Kidney (tissue), 22 donors: ENCODE measurements around the gene SLC26A1. TPM values are rescaled to one million over a fixed set of nuclear protein-coding genes. Genes with fewer than 3 reads are reported as not detected.

Source experiments
- DNase-seq, 5 donors: peaks; one replicate each; pipeline ENCODE4 v3.0.0-alpha.2; 2013 to 2020
- FAIRE-seq: peaks from 2 replicates; lab custom pipeline; 2012; peaks lifted over from hg19 to GRCh38; lab: Jason Lieb, UNC
- H3K27ac ChIP-seq, 2 donors: one replicate each; pipeline ENCODE4 v1.7.0; 2013; ENCODE audit warnings: low read depth in 2 of 2, low read length in 2 of 2, inconsistent platforms in 1 of 2
- H3K27me3 ChIP-seq: one replicate; pipeline ENCODE4 v1.7.1; 2013; ENCODE audit warnings: low read length, inconsistent platforms; ENCODE audit not compliant: control insufficient read depth, insufficient read depth
- H3K36me3 ChIP-seq, 3 donors: one replicate each; pipeline versions ENCODE4 v1.7.0 to v1.7.1; 2013; ENCODE audit warnings: low read length in 3 of 3, control low read depth in 1 of 3, inconsistent platforms in 1 of 3; ENCODE audit not compliant: insufficient read depth in 3 of 3, control insufficient read depth in 2 of 3
- H3K4me1 ChIP-seq, 3 donors: one replicate each; pipeline versions ENCODE4 v1.7.0 to v1.7.1; 2013; ENCODE audit warnings: low read length in 3 of 3, inconsistent platforms in 1 of 3, low read depth in 1 of 3; ENCODE audit not compliant: control insufficient read depth in 2 of 3, insufficient read depth in 2 of 3
- H3K4me3 ChIP-seq, 3 donors: one replicate each; pipeline versions ENCODE4 v1.7.0 to v1.8.1; 2013; ENCODE audit warnings: low read length in 3 of 3, control low read depth in 1 of 3, inconsistent platforms in 1 of 3
- H3K9ac ChIP-seq, 3 donors: one replicate each; pipeline versions ENCODE4 v1.7.0 to v1.7.1; 2013; ENCODE audit warnings: low read length in 3 of 3, control low read depth in 1 of 3, inconsistent platforms in 1 of 3
- H3K9me3 ChIP-seq, 3 donors: one replicate each; pipeline versions ENCODE4 v1.7.0 to v1.7.1; 2013; ENCODE audit warnings: low read length in 3 of 3, control low read depth in 1 of 3, inconsistent platforms in 1 of 3; ENCODE audit not compliant: control insufficient read depth in 2 of 3, insufficient read depth in 1 of 3
- CTCF ChIP-seq: IDR thresholded peaks from 3 replicates; pipeline ENCODE4 v1.5.1; 2012; ENCODE audit warnings: mild to moderate bottlenecking, moderate library complexity, borderline replicate concordance; ENCODE audit not compliant: insufficient read depth; ENCODE audit errors: extremely low read depth
- intact Hi-C: fragments of 100-400 bp; cut with DNase I; formaldehyde crosslinking; loops from one replicate; pipeline ENCODE4 v1.11.1; 2022
- long read RNA-seq, 10 donors: library from polyadenylated mRNA in 1 of 10; unstranded in 1 of 10; transcript quantifications; one replicate each; pipeline ENCODE4 v2.0.0 and lab custom pipeline, GENCODE V29; 2021 to 2026
- polyA plus RNA-seq: library from polyadenylated mRNA; stranded (reverse); fragments of 350-450 nt; fragmentation: Illumina TruSeq; extraction: RNeasy Lipid Tissue Mini Kit (QIAGEN cat#74804); gene quantifications from one replicate; pipeline ENCODE4 v1.2.3, GENCODE V29; 2014; ENCODE audit warnings: low read depth, low replicate concordance; ENCODE audit not compliant: insufficient read depth
- total RNA-seq: library from RNA; stranded (reverse); fragmentation: NEBNext Ultra II Directional; extraction: Animal tissue kit (Norgen Biotek cat#: 25700); gene quantifications from one replicate; pipeline ENCODE4 v1.2.1, GENCODE V29; 2021
- donor health status: control.
- donor health status: control.
- donor health status: control.
- donor health status: control.
- donor health status: control.
- donor health status: DM: yes; HTN: yes; CAD: no.
- donor health status: Normal renal cell carcinoma (clear cell type).

SLC26A1 gene, protein sequence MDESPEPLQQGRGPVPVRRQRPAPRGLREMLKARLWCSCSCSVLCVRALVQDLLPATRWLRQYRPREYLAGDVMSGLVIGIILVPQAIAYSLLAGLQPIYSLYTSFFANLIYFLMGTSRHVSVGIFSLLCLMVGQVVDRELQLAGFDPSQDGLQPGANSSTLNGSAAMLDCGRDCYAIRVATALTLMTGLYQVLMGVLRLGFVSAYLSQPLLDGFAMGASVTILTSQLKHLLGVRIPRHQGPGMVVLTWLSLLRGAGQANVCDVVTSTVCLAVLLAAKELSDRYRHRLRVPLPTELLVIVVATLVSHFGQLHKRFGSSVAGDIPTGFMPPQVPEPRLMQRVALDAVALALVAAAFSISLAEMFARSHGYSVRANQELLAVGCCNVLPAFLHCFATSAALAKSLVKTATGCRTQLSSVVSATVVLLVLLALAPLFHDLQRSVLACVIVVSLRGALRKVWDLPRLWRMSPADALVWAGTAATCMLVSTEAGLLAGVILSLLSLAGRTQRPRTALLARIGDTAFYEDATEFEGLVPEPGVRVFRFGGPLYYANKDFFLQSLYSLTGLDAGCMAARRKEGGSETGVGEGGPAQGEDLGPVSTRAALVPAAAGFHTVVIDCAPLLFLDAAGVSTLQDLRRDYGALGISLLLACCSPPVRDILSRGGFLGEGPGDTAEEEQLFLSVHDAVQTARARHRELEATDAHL
- total RNA-seq (2.9 TPM), polyA plus RNA-seq (10.2 TPM)
- long read RNA-seq, donor 1, partial matches to known transcripts, result 0 of 1 reads
- long read RNA-seq, donor 1, other reads (novel, unspliced or antisense), result 0 of 1 reads
- long read RNA-seq, donor 2, partial matches to known transcripts, result 0 of 4 reads
- long read RNA-seq, donor 2, other reads (novel, unspliced or antisense), result 0 of 4 reads
- long read RNA-seq, donor 3, transcript SLC26A1-202 (3 exons, 3,109 nt), result major isoform, 6 of 6 reads
- long read RNA-seq, donor 3, partial matches to known transcripts, result 0 of 6 reads
- long read RNA-seq, donor 3, other reads (novel, unspliced or antisense), result 0 of 6 reads
- long read RNA-seq, donor 4, transcript SLC26A1-202 (3 exons, 3,109 nt), result major isoform, 5 of 5 reads
- long read RNA-seq, donor 4, partial matches to known transcripts, result 0 of 5 reads
- long read RNA-seq, donor 4, other reads (novel, unspliced or antisense), result 0 of 5 reads
- long read RNA-seq, donor 5, result 0 reads
- long read RNA-seq, donor 6, transcript SLC26A1-202 (3 exons, 3,109 nt), result major isoform, 7 of 7 reads
- long read RNA-seq, donor 6, partial matches to known transcripts, result 0 of 7 reads
- long read RNA-seq, donor 6, other reads (novel, unspliced or antisense), result 0 of 7 reads
- long read RNA-seq, donor 7, partial matches to known transcripts, result 1 of 5 reads
- long read RNA-seq, donor 7, other reads (novel, unspliced or antisense), result 3 of 5 reads
- long read RNA-seq, donor 8, result 0 reads
- long read RNA-seq, donor 9, partial matches to known transcripts, result 0 of 1 reads
- long read RNA-seq, donor 9, other reads (novel, unspliced or antisense), result 0 of 1 reads
- long read RNA-seq, donor 10, partial matches to known transcripts, result 5 of 8 reads
- long read RNA-seq, donor 10, other reads (novel, unspliced or antisense), result 0 of 8 reads

- no peak for FAIRE-seq
- Histone ChIP-seq H3K4me3 (peak within 1 kb of the TSS; percentile 11 to 69 (median 60)), H3K9ac (peak within 1 kb of the TSS in 2 of 3 donors; percentile 64 to 87)
Observed at GRCh38 chr4:993111-994029, at the start of gene SLC26A1. TSS of gene SLC26A1 (minus strand) at chr4:993404. CDS start at chr4:991703, 1,701 bp downstream.

DNA sequence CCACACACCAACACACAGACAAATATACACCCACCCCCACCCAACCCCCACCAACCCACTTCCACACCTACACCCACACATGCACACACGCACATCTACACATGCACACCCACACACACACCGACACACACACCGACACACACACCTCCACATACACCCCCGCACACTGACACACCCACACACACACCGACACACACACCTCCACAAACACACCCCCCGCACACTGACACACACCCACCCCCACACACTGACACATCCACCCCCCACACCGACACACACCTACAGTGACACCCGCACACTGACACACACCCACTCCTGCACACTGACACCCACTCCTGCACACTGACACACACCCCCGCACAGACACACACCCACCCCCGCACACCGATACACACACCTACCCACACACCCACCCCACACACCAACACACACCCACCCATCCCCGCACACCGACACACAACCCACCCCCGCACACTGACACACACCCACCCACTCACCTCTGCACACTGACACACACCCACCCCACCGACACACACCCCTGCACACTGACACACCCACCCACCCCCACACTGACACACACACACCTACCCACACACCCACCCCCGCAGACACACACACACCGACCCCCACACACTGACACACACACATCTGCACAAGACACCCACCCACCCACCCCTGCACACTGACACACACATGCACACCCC is 49.3 kb upstream of the SLC26A1 start:
- intact Hi-C loops, result no loop called here
- DNase-seq, result peak in 2 of 5 donors; percentile 70 to 73

More at GRCh38 chr4:993111-994029, at the start of gene SLC26A1:
- no peak for TF ChIP-seq CTCF
- peak within 1 kb of the TSS; percentile 93 to 97 for H3K27ac ChIP-seq
- no peaks in the 10 kb centered on the region for H3K9me3 ChIP-seq
- peaks cover 0 to 27% (median 9%) of the 10 kb centered on the region in 3 donors for H3K4me1 ChIP-seq
- peaks cover 0 to 4% (median 4%) of the 10 kb centered on the region in 3 donors for H3K36me3 ChIP-seq
- peak; percentile 62 to 87 (median 78) for DNase-seq
- H3K27me3 ChIP-seq, result peaks cover 6% of the 10 kb centered on the region
- intact Hi-C loops, result no loop called here

More for the DNA sequence above, 49.3 kb upstream of the SLC26A1 start:
- no peak for FAIRE-seq
- no peak overlapping the region for H3K9ac ChIP-seq
- no peaks in the 10 kb centered on the region for H3K9me3 ChIP-seq
- H3K4me1 ChIP-seq, result peaks cover 0 to 13% (median 2%) of the 10 kb centered on the region in 3 donors
- no peak for TF ChIP-seq CTCF
- H3K27ac ChIP-seq, result no peak overlapping the region
- peaks cover 6% of the 10 kb centered on the region for H3K27me3 ChIP-seq
- no peak overlapping the region for H3K4me3 ChIP-seq
- no peaks in the 10 kb centered on the region for H3K36me3 ChIP-seq
